ENCODE results near the gene ITPR2.

The ITPR2 gene

DNA sequence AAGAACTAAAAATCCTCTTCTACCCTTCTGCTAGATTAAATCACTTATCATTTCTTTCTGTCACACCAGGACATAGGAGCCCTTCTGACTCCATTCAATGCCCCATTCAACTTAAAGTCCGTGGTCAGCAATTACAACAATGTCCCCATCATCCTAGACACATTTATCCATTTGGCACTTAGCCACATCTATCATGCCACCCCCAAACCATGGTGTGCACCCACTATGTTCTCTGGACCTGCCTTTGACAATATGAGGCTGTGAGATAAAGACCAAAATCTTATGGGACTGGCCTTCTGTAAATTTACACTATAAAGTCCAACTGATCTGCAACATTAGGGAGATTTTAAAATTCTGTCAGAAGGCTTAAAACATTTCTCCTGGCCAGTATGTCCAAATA, 533.2 kb downstream of the ITPR2 start:
- TF ChIP-seq, protein P1, sequence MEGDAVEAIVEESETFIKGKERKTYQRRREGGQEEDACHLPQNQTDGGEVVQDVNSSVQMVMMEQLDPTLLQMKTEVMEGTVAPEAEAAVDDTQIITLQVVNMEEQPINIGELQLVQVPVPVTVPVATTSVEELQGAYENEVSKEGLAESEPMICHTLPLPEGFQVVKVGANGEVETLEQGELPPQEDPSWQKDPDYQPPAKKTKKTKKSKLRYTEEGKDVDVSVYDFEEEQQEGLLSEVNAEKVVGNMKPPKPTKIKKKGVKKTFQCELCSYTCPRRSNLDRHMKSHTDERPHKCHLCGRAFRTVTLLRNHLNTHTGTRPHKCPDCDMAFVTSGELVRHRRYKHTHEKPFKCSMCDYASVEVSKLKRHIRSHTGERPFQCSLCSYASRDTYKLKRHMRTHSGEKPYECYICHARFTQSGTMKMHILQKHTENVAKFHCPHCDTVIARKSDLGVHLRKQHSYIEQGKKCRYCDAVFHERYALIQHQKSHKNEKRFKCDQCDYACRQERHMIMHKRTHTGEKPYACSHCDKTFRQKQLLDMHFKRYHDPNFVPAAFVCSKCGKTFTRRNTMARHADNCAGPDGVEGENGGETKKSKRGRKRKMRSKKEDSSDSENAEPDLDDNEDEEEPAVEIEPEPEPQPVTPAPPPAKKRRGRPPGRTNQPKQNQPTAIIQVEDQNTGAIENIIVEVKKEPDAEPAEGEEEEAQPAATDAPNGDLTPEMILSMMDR (IDR thresholded peaks at IDR 0.05) = no peak

DNA sequence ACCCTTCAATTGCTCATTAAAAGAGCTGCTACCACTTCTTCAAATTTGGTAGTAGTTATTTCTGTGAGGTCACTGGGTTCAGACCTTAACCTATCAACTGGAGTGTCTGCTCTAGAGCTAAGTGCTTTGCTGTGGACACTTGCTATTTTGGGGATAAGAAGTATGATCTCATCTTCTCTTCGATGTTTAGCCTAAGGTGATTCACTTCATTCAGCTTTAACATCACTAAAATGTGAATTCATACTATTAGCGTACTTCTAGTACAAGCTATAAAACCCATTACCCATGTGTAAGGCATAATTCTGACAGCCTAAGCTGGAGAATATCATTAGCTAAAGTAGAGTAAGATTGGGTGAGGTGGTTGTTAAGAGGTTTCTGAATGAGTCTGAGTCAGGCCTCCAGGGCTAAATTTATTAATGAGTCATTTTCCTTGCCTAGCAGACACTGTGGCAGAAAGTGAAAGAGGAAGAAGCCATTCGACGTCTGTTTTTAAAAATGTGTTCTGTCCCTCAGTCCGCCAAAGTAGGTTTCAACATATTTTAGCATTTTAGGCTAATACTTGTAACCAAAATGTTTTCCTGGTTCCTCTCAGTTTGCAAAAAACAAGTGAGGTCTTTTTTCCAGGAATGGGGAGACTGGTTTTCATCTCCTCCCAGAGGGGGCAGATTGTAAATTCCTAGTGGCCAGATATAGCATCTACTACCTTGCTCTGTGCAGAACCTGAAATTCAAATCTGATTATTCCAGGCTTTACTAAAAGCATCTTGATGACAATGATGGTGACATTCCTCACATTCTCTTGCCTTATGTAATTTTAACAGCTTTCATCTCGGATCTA, 534.0 kb downstream of the ITPR2 start:
- TF ChIP-seq, protein P1 (IDR thresholded peaks at IDR 0.05) = no peak

DNA sequence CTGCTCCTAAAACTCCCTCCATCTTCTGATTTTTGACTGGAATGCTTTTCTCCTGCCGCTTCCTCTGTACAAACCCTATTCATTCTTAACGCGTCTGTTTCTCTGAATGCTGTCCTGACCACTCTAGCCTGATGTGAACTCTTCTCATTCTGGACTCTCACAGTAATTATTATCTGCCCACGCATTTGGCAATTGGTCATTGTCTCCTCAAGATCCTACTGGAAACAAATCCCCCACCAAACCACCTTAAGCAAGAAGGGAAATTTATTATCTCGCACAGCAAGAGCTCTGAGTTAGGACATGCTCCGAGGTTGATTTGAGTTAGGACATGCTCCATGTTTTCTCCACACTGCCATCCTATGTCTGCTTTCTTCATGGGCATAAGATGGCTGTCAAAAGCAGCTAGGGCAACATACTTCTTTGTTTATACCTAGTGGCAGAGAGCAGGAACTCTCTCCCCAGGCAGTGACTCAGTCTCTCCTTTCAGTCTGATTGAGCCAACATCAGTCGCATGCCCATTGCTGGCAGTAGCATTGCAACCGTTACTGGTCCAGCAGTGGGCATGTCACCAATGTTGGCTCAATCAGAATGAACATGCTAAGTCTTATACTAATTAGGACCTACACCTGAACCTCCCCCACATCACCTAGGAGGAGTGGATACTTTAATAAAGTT, 535.5 kb downstream of the ITPR2 start:
- TF ChIP-seq, protein P1 (IDR thresholded peaks at IDR 0.05) = no peak

DNA sequence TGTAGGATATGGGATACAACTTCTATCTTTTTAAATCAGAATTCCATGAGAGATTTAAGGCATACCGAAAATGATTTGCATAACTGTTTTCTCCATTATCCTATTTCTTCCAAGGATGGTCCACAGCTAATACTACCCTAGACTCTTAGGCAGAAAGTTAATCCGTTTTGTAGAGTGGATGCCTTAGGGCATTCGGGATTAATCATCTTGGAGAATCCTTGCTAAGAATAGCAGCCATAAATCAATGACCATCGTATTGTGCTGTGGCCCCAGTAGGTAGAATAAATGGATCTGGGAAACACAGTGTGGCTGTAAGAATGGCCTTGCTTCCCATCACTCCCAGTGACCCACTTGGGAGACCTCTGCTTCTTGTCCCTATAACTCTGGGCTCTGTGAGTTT, 538.0 kb downstream of the ITPR2 start:
- TF ChIP-seq, protein P1 (IDR thresholded peaks at IDR 0.05) = no peak

DNA sequence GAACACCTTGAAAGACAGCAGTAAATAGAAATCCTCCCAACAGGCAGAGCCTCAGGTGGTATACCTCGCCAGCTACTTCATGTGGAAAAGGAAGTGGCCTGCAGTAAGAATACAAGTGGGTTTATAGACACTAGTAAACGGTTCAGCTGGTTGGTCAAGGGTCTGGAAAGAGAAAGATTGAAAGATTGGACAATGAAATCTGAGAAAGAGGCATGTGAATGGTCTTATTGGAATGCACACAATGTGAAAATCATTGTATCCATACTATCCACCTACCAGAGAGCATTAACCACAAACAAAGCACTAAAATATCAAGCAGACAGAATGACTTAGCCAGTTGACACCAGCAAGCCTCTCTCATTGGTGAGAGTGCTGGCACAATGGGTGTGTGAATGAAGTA, 539.4 kb downstream of the ITPR2 start:
- TF ChIP-seq, protein P1 (IDR thresholded peaks at IDR 0.05) = no peak

DNA sequence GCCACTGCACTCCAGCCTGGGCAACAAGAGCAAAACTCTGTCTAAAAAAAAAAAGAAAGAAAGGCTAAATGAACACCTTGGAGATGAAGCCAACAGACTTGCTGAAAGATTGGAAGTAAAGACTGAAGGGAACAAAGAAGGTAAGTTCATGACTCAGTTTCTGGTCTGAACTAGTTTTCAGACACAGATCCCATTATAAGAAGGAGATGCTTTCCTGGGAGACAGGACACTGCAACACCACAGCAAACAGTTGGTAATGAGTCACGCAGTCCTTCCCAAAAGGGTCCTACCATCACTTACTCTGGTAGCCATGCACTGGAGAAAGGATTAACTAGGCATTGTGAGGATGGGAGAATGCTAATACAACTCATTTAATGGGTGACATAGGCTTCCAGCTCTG, 540.4 kb downstream of the ITPR2 start:
- TF ChIP-seq, protein P1 (IDR thresholded peaks at IDR 0.05) = no peak

DNA sequence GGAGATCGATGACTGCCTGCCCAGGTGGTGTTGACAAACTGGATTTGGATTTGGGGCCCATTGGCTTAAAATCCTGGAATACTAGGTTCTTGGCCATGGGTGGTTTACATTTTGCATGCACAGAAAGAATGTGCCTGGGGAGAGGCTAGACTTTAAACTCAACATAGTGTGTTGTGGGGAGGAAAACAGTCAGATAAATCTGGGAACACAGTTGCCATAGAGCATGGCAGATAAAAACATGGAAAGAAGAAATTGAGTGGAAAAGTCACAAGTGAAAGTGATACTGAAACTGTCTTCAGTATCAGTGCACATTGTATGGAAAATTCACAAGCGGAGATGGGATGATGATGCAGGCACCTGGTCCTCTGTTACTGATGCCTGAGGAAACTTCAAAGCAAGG, 542.4 kb downstream of the ITPR2 start:
- TF ChIP-seq, protein P1 (IDR thresholded peaks at IDR 0.05) = no peak

Data from LNCAP (cell line).